Ureter (tissue), 1 donor: ENCODE data around the gene RPS24. TPM values are rescaled to one million over a fixed set of nuclear protein-coding genes. Genes with fewer than 3 reads are reported as not detected.

ENCODE experiments used
- total RNA-seq: library from RNA; stranded (reverse); gene quantifications from one replicate; pipeline ENCODE4 v1.2.4, GENCODE V29; 2023
- donor health status: DM: yes; HTN: yes; CAD: no.

The RPS24 gene
- total RNA-seq, 1 donor from 2014 or later = 2,044 TPM

Other genes with a start within 250 kb of the RPS24 start
- gene DLG5, start 107.1 kb upstream of the RPS24 start, total RNA-seq = 75.7 TPM
- gene POLR3A, start 4.3 kb upstream of the RPS24 start, total RNA-seq = 20.6 TPM